HG02981 (cell line): ENCODE data around the gene MYT1.
"Not testable (repeated sequence)": the region's sequence is repeated elsewhere in the genome, so short reads cannot be mapped to it uniquely, and the experiment has no call there.

Source experiments
- ATAC-seq: cut with Tn5 transposase; IDR thresholded peaks from one replicate; pipeline ENCODE4 v1.9.1; 2021; ENCODE audit warnings: mild to moderate bottlenecking, moderate library complexity; ENCODE audit not compliant: unreplicated experiment

MYT1 gene

GRCh38 chr20:64164123-64164836 lies at the start of gene MYT1:
TSS of gene MYT1 (plus strand) at chr20:64164452. CDS start at chr20:64198862, 34,410 bp downstream.
- ATAC-seq, result no peak

DNA sequence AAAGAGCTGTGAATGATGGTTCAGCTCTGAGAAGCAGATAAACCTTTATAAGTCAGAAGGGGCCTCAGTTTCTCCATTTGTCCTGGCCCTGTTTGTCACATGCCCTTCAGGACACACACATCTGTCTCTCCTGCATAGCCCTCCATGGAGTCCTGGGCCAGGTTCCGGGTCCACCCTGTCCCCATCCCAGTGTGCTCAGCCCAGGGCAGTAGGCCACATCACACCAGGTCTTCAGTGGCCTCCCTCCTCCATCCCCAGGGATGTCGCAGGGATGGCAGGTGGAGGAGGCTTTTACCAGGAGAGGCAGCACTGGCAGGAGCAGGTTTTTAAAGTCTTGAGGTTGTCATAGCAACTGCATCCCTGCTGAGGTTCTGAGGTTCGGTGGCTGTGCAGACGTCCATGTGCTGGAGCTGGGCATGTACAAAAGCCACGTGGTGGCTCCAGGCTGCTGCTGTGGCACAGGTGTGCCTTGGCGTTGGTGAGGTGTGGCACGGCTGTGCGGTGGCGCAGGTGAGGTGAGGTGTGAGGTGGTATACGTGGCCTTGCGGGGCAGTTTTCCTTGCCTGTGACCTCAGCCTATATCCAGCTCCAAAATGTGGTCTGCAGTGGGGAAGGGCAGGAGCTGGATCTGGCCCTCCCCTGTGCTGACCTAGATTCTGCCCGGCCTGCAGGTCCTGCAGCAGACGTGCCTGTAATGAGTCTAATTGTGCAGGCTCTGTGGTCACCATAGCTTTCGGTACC lies 48.9 kb upstream of the MYT1 start:
- ATAC-seq, result no peak

DNA sequence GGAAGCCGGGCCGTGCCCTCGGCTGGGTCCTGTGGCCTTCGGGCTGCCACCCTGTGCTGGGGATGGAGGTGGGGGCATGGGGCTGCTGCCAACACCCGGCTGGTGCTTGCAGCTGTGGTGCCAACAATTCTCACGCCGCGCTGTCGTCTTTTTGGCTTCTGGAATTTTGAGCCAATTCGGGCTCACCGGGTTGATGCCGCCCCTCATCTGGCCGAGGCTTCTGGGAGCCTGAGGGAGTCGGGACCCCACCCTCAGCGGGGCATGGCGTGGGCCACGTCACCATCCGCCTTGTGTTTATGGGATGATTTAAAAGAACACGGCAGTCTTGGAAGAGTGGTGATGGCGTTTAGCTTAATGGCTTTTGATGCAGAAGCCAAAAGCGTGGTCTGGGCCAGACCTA lies 48.2 kb upstream of the MYT1 start:
- no peak for ATAC-seq

GRCh38 chr20:64116541-64117431 lies 47.5 kb upstream of the MYT1 start:
- ATAC-seq, result no peak

DNA sequence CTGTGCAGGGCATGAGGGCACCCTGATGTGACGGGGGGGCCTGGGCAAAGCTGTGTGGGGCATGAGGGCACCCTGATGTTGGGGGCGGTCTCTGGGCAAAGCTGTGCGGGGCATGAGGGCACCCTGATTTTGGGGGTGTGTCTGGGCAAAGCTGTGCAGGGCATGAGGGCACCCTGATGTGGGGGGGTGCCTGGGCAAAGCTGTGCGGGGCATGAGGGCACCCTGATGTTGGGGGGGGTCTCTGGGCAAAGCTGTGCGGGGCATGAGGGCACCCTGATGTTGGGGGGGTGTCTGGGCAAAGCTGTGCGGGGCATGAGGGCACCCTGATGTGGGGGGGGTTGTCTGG lies 46.8 kb upstream of the MYT1 start:
- not testable (repeated sequence) for ATAC-seq

- ATAC-seq, result no peak
These were observed 45.0 kb upstream of the MYT1 start for GRCh38 chr20:64119301-64119680.

DNA sequence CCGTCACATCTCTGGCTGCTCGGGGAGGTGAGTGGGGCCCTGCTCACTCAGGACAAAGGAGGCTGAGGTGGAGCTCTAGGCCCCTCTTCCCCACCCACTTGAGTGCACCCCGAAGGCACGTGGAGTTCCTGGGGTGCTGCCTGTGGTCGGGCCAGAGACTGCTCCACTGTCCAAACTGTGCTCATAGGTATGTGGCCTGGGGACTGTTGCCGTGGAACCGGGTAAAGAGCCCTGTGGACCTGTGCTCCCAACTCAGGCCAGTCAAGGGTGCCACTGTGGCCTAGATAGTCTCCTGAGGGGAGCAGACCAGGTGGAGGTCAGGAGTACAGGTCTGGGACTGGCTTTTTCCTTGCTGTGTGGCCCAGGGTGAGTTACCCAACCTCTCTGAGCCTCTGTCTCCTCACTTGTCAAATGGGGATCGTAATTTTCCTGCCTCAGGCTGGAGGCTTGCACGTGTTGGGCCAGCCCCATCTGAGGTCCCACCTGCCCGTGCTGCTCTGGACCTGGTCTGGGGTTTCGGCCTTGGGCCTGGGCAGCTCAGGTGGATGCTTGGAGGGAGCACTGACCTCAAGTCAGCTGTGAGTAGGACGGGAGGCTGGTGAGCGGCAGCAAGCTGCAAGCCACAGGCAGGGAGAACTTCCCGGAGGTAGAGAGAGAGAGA lies 44.4 kb upstream of the MYT1 start:
- ATAC-seq, result no peak

DNA sequence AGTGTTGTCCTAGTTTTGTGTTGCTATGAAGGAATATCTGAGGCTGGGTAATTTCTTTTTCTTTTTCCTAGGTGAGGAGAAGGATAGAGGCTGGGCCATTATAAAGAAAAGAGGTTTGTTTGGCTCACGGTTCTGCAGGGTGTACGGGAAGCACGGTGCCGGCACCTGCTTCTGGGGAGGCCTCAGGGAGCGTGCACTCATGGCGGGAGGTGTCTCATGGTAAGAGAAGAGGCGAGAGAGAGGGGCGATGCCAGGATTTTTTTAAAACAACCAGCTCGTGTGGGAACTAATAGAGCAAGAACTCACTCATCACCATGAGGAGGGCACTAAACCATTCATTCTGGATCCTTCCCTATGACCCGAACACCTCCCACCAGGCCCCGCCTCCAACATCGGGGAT lies 42.7 kb upstream of the MYT1 start:
- no peak for ATAC-seq

- ATAC-seq, result not testable (repeated sequence)
These were observed 41.3 kb upstream of the MYT1 start for GRCh38 chr20:64122927-64123326.

DNA sequence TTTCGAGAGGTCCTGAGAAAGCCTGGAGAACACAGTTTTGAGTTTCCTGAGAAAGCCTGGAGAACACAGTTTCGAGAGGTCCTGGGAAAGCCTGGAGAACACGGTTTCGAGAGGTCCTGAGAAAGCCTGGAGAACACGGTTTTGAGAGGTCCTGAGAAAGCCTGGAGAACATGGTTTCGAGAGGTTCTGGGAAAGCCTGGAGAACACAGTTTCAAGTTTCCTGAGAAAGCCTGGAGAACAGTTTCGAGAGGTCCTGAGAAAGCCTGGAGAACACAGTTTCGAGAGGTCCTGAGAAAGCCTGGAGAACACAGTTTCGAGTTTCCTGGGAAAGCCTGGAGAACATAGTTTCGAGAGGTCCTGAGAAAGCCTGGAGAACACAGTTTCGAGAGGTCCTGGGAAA lies 40.7 kb upstream of the MYT1 start:
- not testable (repeated sequence) for ATAC-seq

DNA sequence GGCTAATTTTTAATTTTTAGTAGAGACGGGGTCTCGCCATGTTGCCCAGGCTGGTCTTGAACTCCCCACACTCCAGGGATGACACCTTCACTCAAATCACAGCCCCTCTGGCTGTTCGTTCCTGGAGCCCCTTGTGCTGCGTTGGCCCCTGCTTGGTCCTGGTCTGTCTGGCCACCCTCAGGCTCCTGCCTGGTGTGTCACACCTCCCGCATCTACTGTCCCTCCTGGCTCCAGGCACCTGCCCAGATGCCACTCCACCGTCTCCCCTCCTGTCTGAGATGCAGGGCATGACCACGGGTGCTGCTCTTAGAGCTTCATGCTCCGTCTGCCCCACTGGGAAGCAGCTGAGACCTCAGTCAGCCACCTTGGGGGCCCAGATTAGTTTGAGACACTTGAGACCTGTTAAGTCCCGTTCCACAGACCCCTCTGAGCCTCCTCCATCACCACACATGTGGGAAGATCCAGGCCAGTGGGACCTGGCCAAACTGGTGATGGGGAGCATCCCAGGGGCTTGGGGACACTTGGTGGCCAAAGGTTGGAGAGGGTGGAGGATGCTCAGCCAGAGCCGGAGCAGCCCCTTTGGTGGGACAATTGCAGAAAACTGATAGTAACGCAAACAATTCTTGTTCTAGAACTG lies 35.0 kb upstream of the MYT1 start:
- no peak for ATAC-seq

DNA sequence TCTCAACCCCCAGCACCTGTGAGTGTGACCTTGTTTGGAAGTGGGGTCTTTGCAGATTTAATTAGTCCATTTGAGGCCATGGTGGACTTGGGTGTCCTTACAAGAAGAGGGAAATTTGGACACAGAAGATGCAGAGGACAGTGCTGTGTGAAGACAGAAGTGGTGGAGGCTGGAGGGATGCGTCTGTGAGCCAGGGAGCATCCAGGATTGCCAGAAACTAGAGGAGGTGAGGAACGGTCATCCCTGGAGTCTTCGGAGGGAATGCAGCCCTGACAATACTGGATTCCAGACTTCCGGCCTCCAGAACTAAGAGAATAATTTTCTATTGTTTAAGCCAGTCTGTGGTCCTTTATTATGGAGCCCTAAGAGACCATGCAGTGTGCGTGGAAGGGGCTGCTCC lies 34.0 kb upstream of the MYT1 start:
- ATAC-seq, result no peak

- no peak for ATAC-seq
These were observed 33.4 kb upstream of the MYT1 start for GRCh38 chr20:64130876-64131275.

- ATAC-seq, result no peak
These were observed 32.8 kb upstream of the MYT1 start for GRCh38 chr20:64131406-64131805.

GRCh38 chr20:64133951-64134407 lies 30.3 kb upstream of the MYT1 start:
- no peak for ATAC-seq

DNA sequence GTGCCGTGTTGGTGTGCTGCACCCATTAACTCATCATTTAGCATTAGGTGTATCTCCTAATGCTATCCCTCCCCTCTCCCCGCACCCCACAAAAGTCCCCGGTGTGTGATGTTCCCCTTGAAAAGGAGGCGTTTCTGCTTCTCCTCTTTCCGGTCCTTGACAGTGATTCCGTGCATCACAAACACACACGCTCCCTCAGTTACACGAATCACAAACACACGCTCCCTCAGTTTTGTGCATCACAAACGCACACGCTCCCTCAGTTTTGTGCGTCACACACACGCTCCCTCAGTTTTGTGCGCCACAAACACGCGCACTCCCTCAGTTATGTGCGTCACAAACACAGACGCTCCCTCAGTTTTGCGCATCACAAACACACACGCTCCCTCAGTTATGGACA lies 29.5 kb upstream of the MYT1 start:
- ATAC-seq, result not testable (repeated sequence)

GRCh38 chr20:64136004-64136710 lies 28.1 kb upstream of the MYT1 start:
- no peak for ATAC-seq

DNA sequence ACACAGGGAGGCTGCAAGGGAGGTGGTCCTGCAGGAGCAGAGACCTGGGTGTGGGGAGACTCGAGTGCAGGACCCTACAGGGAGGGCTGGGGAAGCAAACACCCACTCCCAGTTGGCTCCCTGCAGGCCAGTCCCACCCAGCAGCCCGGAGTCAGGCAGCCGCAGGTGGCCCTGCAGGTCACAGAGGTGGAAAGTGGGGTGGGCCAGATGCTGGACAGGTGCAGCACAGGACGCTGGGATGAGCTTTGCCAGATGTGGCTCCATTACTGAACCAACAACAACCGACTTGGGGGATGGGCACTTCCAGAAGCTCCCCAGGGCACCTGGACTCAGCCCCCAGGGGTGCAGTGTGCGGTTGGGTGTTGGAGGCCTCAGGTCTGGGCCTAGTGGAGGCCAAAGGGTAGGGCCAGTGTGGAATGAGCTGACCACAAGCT lies 26.6 kb upstream of the MYT1 start:
- no peak for ATAC-seq

DNA sequence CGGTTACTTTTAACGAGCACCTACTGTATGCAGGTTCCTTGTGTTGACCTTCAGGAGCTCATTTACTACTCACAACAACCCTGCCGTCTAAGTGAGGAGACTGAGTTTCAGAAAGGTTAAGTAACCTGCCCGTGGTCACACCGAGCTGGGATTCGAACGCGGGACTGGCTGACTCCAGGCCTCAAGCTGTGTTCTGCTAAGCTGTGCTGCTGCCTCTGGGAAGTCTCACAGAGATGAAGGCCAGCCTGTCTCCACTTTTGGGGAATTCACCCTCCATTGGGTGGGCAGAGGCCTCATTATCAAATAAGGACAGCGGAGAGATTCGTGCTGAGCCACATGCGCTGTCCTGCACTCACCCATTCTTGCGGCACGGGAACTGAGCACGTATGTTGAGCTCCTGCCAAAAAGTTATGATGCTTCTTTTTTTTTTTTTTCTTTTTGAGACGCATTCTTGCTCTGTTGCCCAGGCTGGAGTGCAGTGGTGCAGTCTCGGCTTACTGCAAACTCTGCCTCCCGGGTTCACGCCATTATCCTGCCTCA lies 25.9 kb upstream of the MYT1 start:
- no peak for ATAC-seq
